PC-9 (cell line): ENCODE results near the gene EPHB3. TPM values are rescaled to one million over a fixed set of nuclear protein-coding genes. Genes with fewer than 3 reads are reported as not detected.

Experiments used
- BruUV-seq: library from RNA; stranded (reverse); fragments of 400-500 nt; replicated peaks from 2 replicates; lab custom pipeline; 2021; lab: Mats Ljungman, UMichigan
- CTCF ChIA-PET: fragments of 300-600 bp; sonication (Branson Sonifier 250); formaldehyde crosslinking; loops from one replicate; lab custom pipeline; 2022; ENCODE audit warnings: antibody characterized with exemption; lab: Charles Lee
- POLR2A ChIA-PET: fragments of 300-600 bp; sonication (Branson Sonifier 250); formaldehyde crosslinking; loops from one replicate; lab custom pipeline; 2022; ENCODE audit warnings: antibody characterized with exemption; ENCODE audit not compliant: unreplicated experiment; lab: Charles Lee
- DNase-seq, 2 experiments: peaks; one replicate each; pipeline versions ENCODE4 v3.0.0 to v3.0.0-alpha.2; 2015 to 2022; ENCODE audit warnings: mixed read lengths in 1 of 2
- H2AFZ ChIP-seq: fragments of 200-600 bp; sonication (generic); 2 replicates; pipeline ENCODE4 v1.8.1; 2017; ENCODE audit warnings: antibody characterized with exemption
- H3F3A ChIP-seq: fragments of 200-600 bp; sonication (generic); 2 replicates; pipeline ENCODE4 v1.8.1; 2017; ENCODE audit warnings: antibody characterized with exemption, mild to moderate bottlenecking, low read depth; ENCODE audit not compliant: insufficient read depth
- H3K27ac ChIP-seq: fragments of 200-600 bp; sonication (generic); 2 replicates; pipeline ENCODE4 v1.6.1; 2016; ENCODE audit warnings: mixed run types
- H3K27me3 ChIP-seq: fragments of 200-600 bp; sonication (generic); 2 replicates; pipeline ENCODE4 v1.6.1; 2016; ENCODE audit warnings: low read depth, mixed run types; ENCODE audit not compliant: insufficient read depth
- H3K36me3 ChIP-seq: fragments of 200-600 bp; sonication (generic); 2 replicates; pipeline ENCODE4 v1.6.1; 2016; ENCODE audit warnings: low read depth, mixed run types
- H3K4me1 ChIP-seq: fragments of 200-600 bp; sonication (generic); replicated peaks from 2 replicates; pipeline ENCODE4 v1.6.1; 2016; ENCODE audit warnings: mixed run types; ENCODE audit not compliant: insufficient read depth
- H3K4me2 ChIP-seq: fragments of 200-600 bp; sonication (generic); 2 replicates; pipeline ENCODE4 v1.6.1; 2017; ENCODE audit warnings: mixed run types
- H3K4me3 ChIP-seq: fragments of 200-600 bp; sonication (generic); 2 replicates; pipeline ENCODE4 v1.6.1; 2016; ENCODE audit warnings: mixed run types
- H3K79me2 ChIP-seq: fragments of 200-600 bp; sonication (generic); 2 replicates; pipeline ENCODE4 v1.6.1; 2017; ENCODE audit warnings: low read depth, mixed run types
- H3K9me2 ChIP-seq: fragments of 200-600 bp; sonication (generic); 2 replicates; pipeline ENCODE4 v1.8.1; 2017; ENCODE audit warnings: mild to moderate bottlenecking; ENCODE audit not compliant: insufficient read depth
- H3K9me3 ChIP-seq: fragments of 200-600 bp; sonication (generic); 2 replicates; pipeline ENCODE4 v1.8.1; 2016; ENCODE audit warnings: low read depth; ENCODE audit not compliant: insufficient read depth
- H4K20me1 ChIP-seq: fragments of 200-600 bp; sonication (generic); 2 replicates; pipeline ENCODE4 v1.8.1; 2017; ENCODE audit not compliant: insufficient read depth
- CTCF ChIP-seq: fragments of 200-600 bp; sonication (generic); conservative IDR thresholded peaks from 2 replicates; pipeline ENCODE4 v1.6.1; 2017; ENCODE audit warnings: mixed run types, antibody characterized with exemption, mild to moderate bottlenecking, moderate library complexity
- EZH2 ChIP-seq: fragments of 200-600 bp; sonication (generic); IDR thresholded peaks from 2 replicates; pipeline ENCODE4 v1.8.0; 2017; ENCODE audit warnings: antibody characterized with exemption, low read depth
- intact Hi-C: fragments of 100-400 bp; cut with micrococcal nuclease; formaldehyde crosslinking; loops from one replicate; pipeline ENCODE4 v1.10.0; 2022; ENCODE audit not compliant: unreplicated experiment
- total RNA-seq: library from RNA; stranded (reverse); gene quantifications from 2 replicates; pipeline ENCODE4 v1.2.3, GENCODE V29; 2021

EPHB3 gene
- total RNA-seq, 1 experiment from 2014 or later, result 15.7 TPM

- Histone ChIP-seq H2AFZ (no peak overlapping the region), H3K36me3 (no peaks in the 10 kb centered on the region), H3K27ac (no peak overlapping the region), H3K27me3 (peaks cover 62% of the 10 kb centered on the region), H3K4me3 (no peak overlapping the region), H4K20me1 (no peaks in the 10 kb centered on the region), H3K4me1 (no peaks in the 10 kb centered on the region), H3F3A (no peaks in the 10 kb centered on the region; the same call in 1 of the 2 replicates), H3K9me2 (no peaks in the 10 kb centered on the region), H3K9me3 (no peaks in the 10 kb centered on the region), H3K79me2 (no peaks in the 10 kb centered on the region), H3K4me2 (no peak overlapping the region)
- intact Hi-C loops, result loop anchor here (10.0 kb wide), 1 partner anchor 405 kb away; no protein-coding TSS in a partner anchor
- BruUV-seq, result no TSS peak
- POLR2A ChIA-PET, result interaction anchor here (0.6 kb wide), 1 partner anchor 938 kb away, joined by 3 read pairs; no protein-coding TSS in a partner anchor
- TF ChIP-seq EZH2 (no peak), CTCF (no peak)
- CTCF ChIA-PET, result interaction anchor here (0.6 to 2.0 kb wide), 5 partner anchors 11 to 198 kb away, joined by 4 to 7 read pairs (median 4); no protein-coding TSS in a partner anchor
- DNase-seq, result no peak
These were observed 11.6 kb upstream of the EPHB3 start for GRCh38 chr3:184549796-184550577.

- H3K4me1 ChIP-seq, result no peaks in the 10 kb centered on the region
- no peaks in the 10 kb centered on the region for H4K20me1 ChIP-seq
- CTCF ChIA-PET, result interaction anchor here (2.0 kb wide), 1 partner anchor 179 kb away, joined by 7 read pairs; no protein-coding TSS in a partner anchor
- H3F3A ChIP-seq, result no peaks in the 10 kb centered on the region; the same call in 1 of the 2 replicates
- H3K79me2 ChIP-seq, result no peaks in the 10 kb centered on the region
- TF ChIP-seq EZH2, result no peak
- TF ChIP-seq CTCF, result no peak
- no peak overlapping the region for H3K4me2 ChIP-seq
- peaks cover 64% of the 10 kb centered on the region for H3K27me3 ChIP-seq
- H3K9me3 ChIP-seq, result no peaks in the 10 kb centered on the region
- DNase-seq, result no peak
- H2AFZ ChIP-seq, result no peak overlapping the region
- POLR2A ChIA-PET, result no interaction called here
- no peaks in the 10 kb centered on the region for H3K9me2 ChIP-seq
- no peak overlapping the region for H3K4me3 ChIP-seq
- no TSS peak for BruUV-seq
- no peaks in the 10 kb centered on the region for H3K36me3 ChIP-seq
- intact Hi-C loops, result no loop called here
- H3K27ac ChIP-seq, result no peak overlapping the region
These were observed 10.5 kb upstream of the EPHB3 start for GRCh38 chr3:184551103-184551502.

GRCh38 chr3:184551614-184552256 lies 9.8 kb upstream of the EPHB3 start:
- BruUV-seq, result no TSS peak

More at GRCh38 chr3:184551614-184552256, 9.8 kb upstream of the EPHB3 start:
- CTCF ChIA-PET, result interaction anchor here (0.6 kb wide), 1 partner anchor 492 kb away, joined by 5 read pairs; no protein-coding TSS in a partner anchor
- Histone ChIP-seq H3K4me3 (no peak overlapping the region), H3K4me1 (no peaks in the 10 kb centered on the region), H3K79me2 (no peaks in the 10 kb centered on the region), H3F3A (no peaks in the 10 kb centered on the region; the same call in 1 of the 2 replicates), H3K9me3 (no peaks in the 10 kb centered on the region), H2AFZ (no peak overlapping the region), H3K27ac (no peak overlapping the region), H3K4me2 (no peak overlapping the region), H3K9me2 (no peaks in the 10 kb centered on the region), H3K27me3 (peaks cover 67% of the 10 kb centered on the region), H3K36me3 (no peaks in the 10 kb centered on the region), H4K20me1 (no peaks in the 10 kb centered on the region)
- intact Hi-C loops, result no loop called here
- no peak for DNase-seq
- TF ChIP-seq CTCF, result no peak
- POLR2A ChIA-PET, result no interaction called here
